Activated CD4-positive, CD25-positive, alpha-beta regulatory T cell treated with anti-CD3 and anti-CD28 coated beads, Interleukin-2, amount 50 U/mL, for 16 hours (primary cell): ENCODE measurements around the gene MEF2C.

Experiments
- DNase-seq: peaks from one replicate; pipeline ENCODE4 v3.0.0-alpha.2; 2020; ENCODE audit warnings: low read depth, low spot score

The MEF2C gene

DNA sequence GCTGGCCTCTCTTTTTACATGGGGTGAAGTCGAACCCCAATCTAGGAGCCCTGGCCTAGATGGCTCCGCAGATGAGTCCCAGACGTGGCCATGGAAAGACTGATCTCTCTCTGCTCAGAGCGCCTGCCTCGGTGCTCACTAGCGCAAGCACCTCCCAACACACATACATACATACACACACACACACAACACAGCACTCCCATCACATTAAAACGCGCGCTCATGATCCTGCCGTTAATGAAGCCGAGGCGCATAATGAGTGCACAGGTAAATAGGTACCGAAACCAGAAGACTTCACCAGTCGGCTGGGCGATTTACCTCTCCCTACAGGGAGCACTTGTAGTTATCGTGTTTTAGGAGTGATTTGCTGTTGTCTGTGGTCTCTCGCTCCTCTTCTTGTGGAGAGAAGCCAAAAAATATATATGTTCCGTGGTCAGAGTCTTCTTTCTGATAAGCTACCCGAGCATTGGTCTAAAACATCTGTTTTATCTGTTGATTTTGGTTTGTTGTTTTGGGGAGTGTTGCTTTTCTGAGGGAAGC is 207.7 kb downstream of the MEF2C start:
- DNase-seq: no peak

DNA sequence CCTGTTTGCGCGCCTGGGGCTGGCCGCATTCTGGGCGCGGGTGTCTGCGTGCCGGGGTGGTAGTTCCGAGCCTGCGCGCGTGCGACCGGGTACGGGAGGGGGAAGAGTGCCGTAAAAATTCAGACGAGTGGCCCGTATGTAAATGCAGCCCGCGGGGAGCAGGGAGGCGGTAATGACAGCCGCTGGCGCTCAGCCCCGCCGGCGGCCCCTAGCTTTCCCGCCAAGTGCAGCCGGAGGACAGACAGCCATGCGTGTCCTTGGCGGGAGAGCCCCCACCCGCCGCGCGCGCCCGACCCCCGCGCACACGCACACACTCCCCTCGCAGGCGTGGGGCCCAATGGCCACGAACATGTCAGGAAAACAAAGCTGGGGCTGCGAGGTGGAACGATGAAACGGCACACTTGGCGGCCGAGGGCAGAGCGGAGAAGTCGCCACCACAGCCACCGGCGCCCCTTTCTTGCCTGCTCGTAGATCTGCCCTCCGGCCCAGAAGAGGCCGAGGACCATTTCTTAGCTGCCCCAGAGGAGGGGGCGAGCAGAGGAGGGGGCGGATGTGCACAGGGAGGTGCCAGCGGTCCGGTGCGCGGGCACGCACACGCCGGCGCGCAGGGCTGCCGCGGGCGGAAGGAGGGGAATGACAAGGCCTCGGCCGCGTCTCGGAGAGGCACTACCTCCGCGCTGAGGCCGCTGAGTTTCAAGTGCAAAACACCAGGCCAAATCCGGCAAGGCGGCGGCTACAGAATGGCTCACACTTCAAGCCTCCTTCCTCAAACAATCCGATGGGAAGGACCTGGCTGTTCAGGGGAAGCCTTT is 208.4 kb downstream of the MEF2C start:
- DNase-seq: no peak

DNA sequence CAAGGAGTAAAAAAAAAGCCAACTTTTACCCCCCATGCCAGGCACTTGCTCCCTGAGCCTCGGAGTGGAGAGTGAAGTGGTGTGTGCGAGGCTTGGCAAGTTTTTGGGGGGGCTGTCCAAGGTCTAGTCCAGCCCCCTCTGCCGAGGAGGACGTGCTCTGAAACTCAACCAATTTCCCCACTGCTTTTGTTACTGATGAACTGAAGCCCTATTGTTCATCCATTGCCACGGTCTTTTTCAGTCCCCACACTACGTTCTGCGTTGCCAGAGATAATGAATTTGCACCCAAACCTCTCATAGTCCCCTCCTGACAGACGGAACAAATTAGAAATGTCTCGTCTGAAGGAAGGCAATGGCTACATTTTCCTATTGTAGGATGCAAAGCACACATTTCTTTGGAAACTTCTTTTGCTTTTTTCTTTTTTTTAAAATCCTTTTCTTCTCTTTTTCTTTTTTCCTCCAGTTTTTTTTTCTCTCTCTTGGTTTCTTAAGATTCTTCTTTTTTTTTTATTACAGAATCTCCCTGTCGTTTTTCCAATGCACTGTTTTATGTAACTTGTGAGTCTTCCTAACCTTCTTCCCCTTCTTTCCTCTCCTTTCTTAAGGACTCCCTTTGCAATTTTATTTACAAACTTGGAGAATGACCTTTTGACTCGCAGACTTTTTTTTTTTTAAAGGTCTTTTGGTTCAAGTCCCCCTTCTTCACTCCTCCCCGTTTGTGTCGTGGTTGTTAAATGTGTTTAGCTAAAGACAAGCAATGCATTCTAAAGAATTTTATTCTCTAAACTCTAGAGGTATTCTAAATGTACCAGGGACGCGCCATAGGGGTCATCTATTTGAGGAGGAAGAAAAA is 209.5 kb downstream of the MEF2C start:
- DNase-seq: no peak

DNA sequence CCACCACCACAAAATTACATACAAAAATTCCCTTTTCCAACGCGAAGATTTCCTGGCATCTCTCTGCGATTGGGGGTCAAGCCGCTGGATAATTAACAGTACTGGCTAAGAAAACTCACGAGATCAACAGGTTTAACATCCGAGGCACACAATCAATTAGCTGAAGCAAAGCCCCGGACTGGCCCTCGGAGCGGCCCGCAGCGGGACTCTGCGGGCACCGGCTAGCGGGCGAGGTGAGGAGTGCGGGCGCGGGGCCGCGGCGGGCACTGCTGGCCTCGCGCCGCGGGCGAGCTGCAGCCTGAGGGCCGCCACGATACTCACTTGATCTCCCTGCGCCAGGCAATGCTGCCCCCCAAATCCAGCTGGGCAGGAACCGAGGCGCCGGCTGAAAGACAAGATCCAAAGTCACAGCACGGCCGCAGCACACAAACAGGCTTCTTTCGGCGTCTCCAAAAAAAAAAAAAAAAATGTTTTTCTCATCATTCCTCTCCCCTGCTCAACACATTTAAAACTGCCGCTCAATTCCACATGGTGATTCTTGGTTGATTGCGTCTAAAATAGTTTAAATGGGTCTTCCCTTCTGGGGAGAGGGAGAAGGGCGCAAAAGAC is 210.2 kb downstream of the MEF2C start:
- no peak for DNase-seq

DNA sequence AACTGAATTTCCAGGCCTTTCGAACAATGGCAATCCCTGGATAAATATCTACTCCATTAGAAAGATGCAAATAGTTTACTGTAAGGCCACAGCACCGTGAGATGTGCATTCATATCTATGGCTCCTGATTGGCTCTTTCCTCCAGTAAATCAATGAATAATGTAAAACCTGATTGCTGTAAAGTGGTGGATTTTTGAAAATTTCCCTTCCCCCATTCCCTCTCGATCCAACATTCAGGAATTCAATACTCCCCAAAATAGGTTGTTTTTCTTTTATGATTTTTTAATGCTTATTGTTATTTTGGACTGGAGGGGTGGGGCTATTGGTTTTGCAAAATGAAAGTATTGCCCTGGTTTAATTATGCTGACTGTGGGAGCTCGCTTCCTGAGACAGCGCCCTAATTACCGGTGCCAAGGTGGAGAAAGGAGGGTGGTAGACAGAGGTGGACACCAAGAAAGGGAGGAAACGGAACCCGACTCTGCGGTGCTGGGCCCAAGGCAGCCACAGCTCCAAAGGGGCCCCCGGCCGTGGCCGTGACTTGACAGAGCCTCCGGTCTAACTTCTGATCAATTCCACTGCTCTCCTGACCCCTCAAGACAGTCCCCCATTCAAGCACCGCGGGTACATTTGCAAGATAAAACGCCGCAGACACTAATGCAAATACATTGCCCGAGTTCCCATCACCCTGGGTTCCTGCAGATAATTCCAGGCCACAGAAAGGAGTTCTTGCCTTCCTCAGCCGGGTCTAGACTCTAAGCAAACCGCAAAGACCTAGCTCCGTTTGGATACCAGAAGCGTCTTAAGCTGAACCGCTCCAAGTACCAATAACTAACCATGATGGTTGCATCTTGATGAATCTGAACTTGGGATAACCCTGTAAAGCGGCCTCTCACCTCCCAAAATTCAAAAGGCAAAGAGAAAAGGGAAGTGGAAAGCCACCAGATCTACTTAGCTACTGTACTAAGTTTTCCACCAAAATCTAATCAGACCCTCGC is 211.2 kb downstream of the MEF2C start:
- no peak for DNase-seq

DNA sequence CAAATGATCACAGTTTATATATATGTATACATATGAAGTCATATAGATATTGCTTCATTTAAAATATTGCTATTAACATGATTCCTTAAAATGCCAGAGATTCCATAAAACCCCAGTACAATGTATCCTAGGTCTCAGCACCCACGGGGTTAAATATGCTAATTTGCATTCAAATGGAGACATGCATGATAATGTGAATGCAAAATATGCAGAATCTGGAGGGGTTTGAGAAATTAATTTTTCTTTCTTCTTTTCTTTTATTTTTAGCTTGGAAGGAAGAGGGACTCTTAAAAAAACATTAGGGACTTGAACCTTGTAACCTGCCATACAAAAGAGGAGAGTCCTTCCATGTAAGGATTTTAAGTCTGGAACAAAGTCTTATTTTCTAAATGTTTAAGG is 211.9 kb downstream of the MEF2C start:
- no peak for DNase-seq

DNA sequence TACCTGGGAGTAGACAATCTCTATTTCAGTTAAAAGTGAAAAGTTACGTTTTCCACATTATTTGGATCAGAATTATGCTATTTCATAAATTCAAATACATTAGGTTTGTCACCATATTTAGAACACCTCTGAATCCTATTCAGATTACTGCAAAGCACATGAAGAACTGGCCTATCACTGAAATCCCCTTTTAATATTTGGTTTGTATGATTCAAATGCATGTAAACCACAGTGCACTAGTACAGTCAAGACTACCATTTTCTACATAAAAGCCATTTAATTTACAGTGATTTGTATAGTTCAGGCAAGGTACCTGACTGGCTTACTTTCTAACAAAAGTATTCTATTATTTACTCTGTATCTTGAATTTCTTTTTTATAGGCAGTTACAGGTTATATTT is 212.5 kb downstream of the MEF2C start:
- no peak for DNase-seq

DNA sequence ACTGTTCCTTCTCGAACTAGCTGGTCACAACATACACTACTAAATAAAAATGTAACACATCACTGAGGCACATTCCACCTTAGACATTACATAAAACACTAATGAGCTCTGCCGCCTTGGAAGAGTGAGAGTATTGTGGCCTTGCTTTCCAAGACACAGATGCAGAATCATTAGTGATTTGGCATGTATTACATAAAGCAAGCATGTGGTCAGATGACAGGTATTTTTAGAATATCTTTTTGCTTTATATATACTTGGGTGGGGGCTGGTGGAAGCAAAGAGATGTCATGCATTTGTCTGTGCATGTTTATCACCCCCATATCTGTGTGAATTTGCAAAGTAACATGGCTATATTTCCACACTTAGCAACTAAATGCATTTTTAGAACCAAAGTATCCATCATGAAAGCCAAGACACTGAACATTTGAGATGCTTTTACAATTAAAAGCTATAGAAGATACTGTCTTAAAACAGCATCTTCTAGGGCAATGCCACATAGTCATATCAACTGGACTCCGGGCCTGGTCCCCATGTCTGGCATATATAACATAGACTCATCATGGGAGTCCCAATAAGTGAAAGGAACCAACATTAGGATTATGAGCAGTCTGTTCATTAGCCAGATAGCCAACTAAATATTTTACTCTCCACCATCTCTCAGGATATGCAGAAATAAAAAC is 213.5 kb downstream of the MEF2C start:
- no peak for DNase-seq

DNA sequence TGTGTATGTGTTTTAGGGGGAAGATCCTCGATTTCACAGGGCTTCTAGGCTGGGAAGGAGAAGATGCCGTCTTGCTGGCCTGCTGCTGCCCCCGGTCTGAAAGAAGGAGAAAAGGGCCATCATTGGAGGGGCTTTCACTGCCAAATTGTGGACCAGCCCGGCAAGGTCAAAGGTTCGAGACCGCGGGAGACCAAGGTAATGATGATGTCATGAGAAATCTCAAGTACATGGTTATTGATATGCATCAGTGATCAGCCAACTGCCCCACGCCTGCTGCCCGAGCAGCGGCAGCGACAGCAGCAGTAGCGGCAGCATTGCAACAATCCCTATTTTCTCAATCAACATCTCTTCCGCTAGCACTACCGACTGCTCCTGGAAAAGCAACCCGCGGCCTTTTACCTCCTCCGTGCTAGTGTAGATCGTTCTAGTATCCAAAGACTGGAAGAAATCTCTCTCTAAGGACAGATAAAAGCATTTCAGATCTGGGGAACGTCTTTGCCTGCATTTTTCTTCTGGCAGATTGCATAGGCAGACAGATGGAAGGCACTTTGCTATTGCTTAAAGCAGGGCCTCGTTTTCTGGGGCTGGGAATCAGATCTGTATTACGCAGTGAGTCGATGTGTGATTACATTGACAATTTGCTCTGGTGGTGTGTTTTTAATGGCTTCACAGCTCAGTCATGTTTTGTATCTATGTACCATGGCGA is 215.3 kb downstream of the MEF2C start:
- no peak for DNase-seq
